ACC112 (cell line): ENCODE measurements around the gene NRP1.

Experiments used
- H2AFZ ChIP-seq: fragments of 200-600 bp; sonication (generic); one replicate; pipeline ENCODE4 v1.6.0; 2017; ENCODE audit warnings: antibody characterized with exemption, low read length; ENCODE audit not compliant: unreplicated experiment
- H3K27ac ChIP-seq: fragments of 200-600 bp; sonication (generic); 2 replicates; pipeline ENCODE4 v1.5.1; 2014; ENCODE audit warnings: low read depth, mild to moderate bottlenecking, antibody characterized with exemption, low read length, moderate library complexity
- H3K27me3 ChIP-seq: fragments of 200-600 bp; sonication (generic); 2 replicates; pipeline ENCODE4 v1.6.1; 2014; ENCODE audit warnings: mild to moderate bottlenecking, antibody characterized with exemption, low read length, moderate library complexity, mixed read lengths; ENCODE audit not compliant: insufficient read depth
- H3K36me3 ChIP-seq: fragments of 200-600 bp; sonication (generic); 2 replicates; pipeline ENCODE4 v1.6.1; 2016; ENCODE audit warnings: mild to moderate bottlenecking, antibody characterized with exemption, low read length, moderate library complexity, mixed read lengths; ENCODE audit not compliant: insufficient read depth
- H3K4me1 ChIP-seq: fragments of 200-600 bp; sonication (generic); one replicate; pipeline ENCODE4 v1.6.1; 2016; ENCODE audit warnings: low read length, mixed read lengths; ENCODE audit not compliant: insufficient read depth, unreplicated experiment, control insufficient read depth
- H3K4me3 ChIP-seq: fragments of 200-600 bp; sonication (generic); 2 replicates; pipeline ENCODE4 v1.5.1; 2014; ENCODE audit warnings: mild to moderate bottlenecking, low read depth, low read length
- H3K79me2 ChIP-seq: fragments of 200-600 bp; sonication (generic); one replicate; pipeline ENCODE4 v1.6.0; 2016; ENCODE audit warnings: low read length; ENCODE audit not compliant: control insufficient read depth, unreplicated experiment, insufficient read depth

Gene NRP1

DNA sequence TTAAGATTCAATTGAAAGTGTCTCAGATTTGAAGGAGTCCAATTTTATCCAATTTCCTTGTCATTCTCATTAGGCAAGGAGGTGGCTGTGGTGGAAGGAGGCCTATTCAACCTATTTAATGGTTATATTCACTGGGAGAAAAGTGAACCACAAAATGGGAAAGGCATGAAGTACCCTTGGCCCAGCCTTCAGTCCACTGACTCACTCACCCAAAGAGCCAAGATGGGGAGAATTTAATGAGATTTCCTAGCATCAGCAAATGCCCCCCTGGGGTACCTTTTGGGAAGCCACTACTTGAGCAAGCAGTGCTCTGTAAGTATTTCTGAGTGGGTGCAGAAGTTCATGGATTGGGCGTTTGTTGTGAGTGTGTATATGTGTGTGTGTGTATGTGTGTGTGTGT, 144.1 kb downstream of the NRP1 start:
- H3K36me3 ChIP-seq = peaks cover 34% of the 10 kb centered on the region
- no peaks in the 10 kb centered on the region for H3K79me2 ChIP-seq
- H3K4me3 ChIP-seq = no peak overlapping the region
- no peaks in the 10 kb centered on the region for H3K27me3 ChIP-seq
- no peak overlapping the region for H3K27ac ChIP-seq
- H2AFZ ChIP-seq = no peak overlapping the region
- peaks cover 25% of the 10 kb centered on the region for H3K4me1 ChIP-seq

DNA sequence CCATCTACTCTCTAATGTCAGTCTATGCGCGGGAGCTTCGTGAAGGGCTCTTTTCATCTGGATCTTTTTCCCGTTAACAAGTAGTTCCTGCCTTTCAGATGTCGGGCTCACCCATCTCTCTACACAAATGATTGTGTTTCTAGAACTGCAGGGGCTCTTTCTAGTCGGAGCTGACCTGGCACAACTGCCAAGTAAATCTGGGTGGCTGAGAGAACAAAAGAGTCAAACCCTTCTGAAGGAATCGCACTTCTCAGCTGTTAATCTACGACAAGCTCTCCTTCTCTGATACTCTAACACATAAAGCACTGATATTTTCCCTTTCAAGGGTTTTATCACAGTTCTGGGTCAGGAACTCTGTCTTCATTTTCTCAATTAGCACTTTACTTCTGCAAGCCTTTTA, 144.7 kb downstream of the NRP1 start:
- Histone ChIP-seq H3K79me2 (no peaks in the 10 kb centered on the region), H3K36me3 (peaks cover 38% of the 10 kb centered on the region), H3K27me3 (no peaks in the 10 kb centered on the region), H3K4me3 (no peak overlapping the region), H3K4me1 (peaks cover 19% of the 10 kb centered on the region), H2AFZ (no peak overlapping the region), H3K27ac (no peak overlapping the region)

DNA sequence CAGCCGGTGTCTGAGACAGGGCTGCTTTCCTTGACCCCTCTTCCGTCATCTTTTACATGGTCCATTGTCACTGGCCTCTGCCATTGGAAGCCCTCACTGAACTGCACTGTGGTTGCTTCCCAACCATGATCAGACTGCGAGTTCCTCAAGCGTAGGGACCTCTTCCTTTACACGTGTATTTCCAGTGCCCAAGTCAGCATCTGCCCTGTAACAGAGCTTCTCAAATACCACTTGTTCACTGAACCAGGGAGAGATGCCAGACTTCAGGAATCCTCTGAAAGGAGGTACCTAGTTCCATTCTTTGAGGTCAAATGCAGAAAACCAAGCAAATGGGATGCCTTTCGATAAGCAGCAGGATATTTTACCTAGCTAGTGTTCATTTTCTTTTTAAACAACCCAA, 145.1 kb downstream of the NRP1 start:
- Histone ChIP-seq H3K27me3 (no peaks in the 10 kb centered on the region), H3K4me3 (no peak overlapping the region), H3K36me3 (peaks cover 40% of the 10 kb centered on the region), H2AFZ (no peak overlapping the region), H3K79me2 (no peaks in the 10 kb centered on the region), H3K27ac (no peak overlapping the region), H3K4me1 (peaks cover 16% of the 10 kb centered on the region)

DNA sequence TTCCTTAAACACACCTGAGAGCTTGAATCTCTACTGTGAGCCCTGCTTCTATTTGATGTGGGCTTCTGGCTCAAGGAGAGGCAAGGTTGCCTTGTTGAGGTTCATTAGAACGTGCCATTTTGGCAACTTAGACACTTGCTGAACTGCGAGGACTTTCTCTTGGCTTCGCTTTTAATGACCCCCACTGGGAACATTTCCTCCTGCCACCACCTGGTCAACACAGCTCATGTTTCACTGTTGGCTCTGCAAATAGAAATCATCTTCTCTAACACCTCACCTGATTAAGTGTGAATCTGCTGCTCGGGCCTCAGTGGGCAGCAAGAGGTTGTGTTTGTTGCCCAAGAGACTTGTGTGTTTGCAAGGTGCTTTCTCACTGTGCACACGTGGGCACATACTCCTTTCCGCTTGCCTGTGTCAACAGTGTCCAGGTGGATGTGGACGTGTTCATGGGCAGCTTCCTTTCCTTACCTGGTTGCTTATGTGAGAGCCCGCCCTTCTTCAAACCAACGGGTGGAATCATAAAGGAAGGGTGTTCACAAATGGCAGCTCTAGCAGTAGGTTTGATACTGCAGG, 147.0 kb downstream of the NRP1 start:
- H3K4me1 ChIP-seq = peaks cover 11% of the 10 kb centered on the region
- no peaks in the 10 kb centered on the region for H3K79me2 ChIP-seq
- H3K27me3 ChIP-seq = no peaks in the 10 kb centered on the region
- H3K4me3 ChIP-seq = no peak overlapping the region
- H3K36me3 ChIP-seq = peaks cover 45% of the 10 kb centered on the region
- H3K27ac ChIP-seq = no peak overlapping the region
- H2AFZ ChIP-seq = no peak overlapping the region

DNA sequence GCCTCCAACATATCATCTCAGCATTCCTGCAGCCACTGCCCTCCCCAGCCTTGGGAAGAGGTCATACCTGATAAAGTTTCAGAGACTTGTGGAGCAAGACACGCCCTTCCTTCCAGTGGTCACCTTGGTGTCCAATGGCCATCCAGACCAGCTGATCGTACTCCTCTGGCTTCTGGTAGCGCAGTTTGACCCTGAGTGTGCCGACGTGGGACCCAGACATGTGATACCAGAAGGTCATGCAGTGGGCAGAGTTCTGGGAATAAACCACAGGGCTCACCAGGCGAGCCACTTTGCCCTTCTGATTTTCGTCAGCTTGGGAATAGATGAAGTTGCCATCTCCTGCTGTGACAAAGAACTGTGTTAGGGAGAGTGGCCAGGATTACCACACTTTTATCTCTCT, 148.3 kb downstream of the NRP1 start:
- Histone ChIP-seq H3K4me1 (peaks cover 17% of the 10 kb centered on the region), H3K79me2 (no peaks in the 10 kb centered on the region), H3K27me3 (no peaks in the 10 kb centered on the region), H3K4me3 (no peak overlapping the region), H2AFZ (no peak overlapping the region), H3K27ac (0 out of 2 replicates have a peak overlapping the region, but pooled peaks have one; percentile 13), H3K36me3 (peaks cover 52% of the 10 kb centered on the region)

DNA sequence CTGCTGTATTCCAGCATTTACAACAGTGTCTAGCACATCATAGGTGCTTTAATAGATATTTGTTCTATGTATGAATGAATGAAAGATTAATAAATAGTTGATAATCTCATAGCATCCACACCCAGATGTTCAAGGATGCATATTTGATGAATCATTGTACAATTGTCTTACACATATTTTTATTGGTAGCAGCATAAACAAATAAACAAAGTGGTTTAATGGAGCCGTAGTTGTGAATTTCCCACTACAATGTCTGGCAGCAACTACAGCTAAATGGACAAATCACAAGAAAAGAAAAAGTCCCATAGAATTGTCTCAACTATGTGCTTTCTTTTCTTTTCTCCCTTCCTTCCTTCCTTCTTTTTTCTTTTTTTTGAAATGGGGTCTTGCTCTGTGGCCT, 150.8 kb downstream of the NRP1 start:
- Histone ChIP-seq H3K79me2 (peaks cover 10% of the 10 kb centered on the region), H3K36me3 (peaks cover 58% of the 10 kb centered on the region), H3K4me1 (peaks cover 42% of the 10 kb centered on the region), H3K27ac (peak overlapping the region; percentile 25), H3K4me3 (no peak overlapping the region), H2AFZ (no peak overlapping the region), H3K27me3 (no peaks in the 10 kb centered on the region)

DNA sequence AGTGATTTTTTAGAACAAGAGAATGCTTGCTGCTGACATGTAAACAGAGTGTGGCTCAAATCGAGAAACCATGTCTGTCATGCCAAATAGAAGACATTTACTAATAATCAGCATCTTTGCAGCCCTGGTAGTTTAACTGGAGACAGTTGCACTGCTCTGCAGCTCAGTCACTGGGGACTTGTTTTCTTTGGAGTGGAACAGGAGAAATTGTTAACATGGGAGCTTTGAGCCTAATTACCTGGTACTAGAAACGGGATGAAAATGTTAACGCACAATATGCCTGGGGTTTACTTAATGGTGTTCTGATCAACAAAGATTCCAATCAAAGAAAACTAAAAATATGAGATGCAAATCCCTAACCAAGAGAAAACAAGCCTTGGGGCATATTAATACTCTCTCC, 153.5 kb downstream of the NRP1 start:
- Histone ChIP-seq H3K36me3 (peaks cover 57% of the 10 kb centered on the region), H2AFZ (no peak overlapping the region), H3K27ac (peak overlapping the region; percentile 91), H3K27me3 (no peaks in the 10 kb centered on the region), H3K4me3 (no peak overlapping the region), H3K79me2 (peaks cover 10% of the 10 kb centered on the region), H3K4me1 (peaks cover 67% of the 10 kb centered on the region)

DNA sequence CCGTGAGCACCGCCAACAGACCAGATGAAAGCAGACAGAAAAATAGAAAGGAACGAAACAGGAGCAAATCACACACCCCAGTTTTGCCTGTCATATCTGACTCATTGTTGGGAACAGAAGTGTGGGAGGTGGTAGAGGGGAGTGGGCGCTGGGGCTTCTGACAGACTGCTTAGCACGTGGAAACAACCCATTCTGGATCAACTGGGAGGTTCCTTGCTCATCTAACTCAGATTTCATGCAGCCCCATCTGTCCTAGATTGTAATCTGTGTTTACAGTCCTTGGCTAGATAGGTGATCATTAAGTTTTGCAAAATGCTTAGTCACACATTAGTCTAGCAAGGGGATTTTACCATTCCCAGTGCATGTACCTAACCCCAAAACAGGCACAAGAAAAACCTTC, 154.1 kb downstream of the NRP1 start:
- Histone ChIP-seq H2AFZ (no peak overlapping the region), H3K4me3 (no peak overlapping the region), H3K79me2 (peaks cover 10% of the 10 kb centered on the region), H3K27ac (peak overlapping the region; percentile 91), H3K4me1 (peaks cover 72% of the 10 kb centered on the region), H3K27me3 (no peaks in the 10 kb centered on the region), H3K36me3 (peaks cover 54% of the 10 kb centered on the region)

DNA sequence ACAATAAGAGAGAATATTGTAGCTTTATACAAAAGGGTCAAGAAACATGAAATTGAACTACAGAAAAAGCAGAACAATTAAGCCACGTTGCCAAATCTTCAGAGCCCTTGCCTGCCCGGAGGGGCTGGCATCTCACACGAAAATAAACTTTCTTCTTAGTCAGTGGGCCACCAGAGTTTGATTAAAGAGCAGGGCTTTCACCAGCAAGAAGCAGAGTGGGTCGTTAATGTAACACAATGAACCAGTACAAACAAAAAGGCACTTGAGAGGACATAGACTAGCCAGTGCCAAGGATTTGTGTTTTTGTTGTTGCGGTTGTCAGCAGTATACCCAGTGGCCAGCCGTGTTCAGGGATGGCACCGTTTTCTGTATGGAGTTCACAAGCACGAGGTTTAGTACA, 155.4 kb downstream of the NRP1 start:
- H2AFZ ChIP-seq = no peak overlapping the region

DNA sequence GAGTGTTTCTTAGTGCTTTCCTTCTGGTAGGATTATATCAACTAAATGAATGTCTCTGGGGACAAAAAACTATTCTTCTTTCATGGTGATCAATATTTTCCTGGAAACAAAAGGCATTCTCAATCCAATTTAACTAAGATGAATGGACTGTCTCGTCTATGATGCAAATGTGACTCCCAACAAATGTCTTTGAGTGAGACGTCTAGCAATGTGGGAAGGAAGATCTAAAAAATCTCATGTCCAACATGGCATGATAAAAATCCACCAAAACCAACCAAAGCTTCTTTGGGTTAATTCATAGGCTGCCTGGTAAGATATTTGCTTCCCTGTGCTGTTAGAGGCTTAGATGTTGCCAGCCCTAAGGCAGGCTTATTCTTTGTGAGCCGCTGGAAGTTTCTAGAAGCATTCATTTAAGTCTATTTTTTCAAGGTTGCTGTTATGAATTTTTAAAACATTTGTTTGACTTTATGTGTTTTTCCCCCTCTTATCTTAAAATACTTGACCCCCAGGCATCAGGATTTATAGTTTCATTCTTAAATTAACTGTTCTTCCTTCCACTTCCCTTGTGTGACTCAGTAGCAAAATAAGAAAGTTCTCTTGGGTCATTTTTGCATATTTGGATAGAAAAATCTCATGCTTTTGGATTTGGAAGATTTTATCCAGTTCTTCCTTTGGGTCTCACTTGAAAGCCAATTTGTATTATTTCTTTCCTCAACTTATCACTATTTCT, 156.3 kb downstream of the NRP1 start:
- Histone ChIP-seq H3K27me3 (no peaks in the 10 kb centered on the region), H2AFZ (peak overlapping the region; percentile 45), H3K4me3 (peak overlapping the region; percentile 55), H3K4me1 (peaks cover 76% of the 10 kb centered on the region), H3K27ac (peak overlapping the region; percentile 91), H3K36me3 (peaks cover 42% of the 10 kb centered on the region), H3K79me2 (peaks cover 10% of the 10 kb centered on the region)

More for the DNA sequence above, 155.4 kb downstream of the NRP1 start:
- Histone ChIP-seq H3K79me2 (peaks cover 10% of the 10 kb centered on the region), H3K4me1 (peaks cover 81% of the 10 kb centered on the region), H3K27me3 (no peaks in the 10 kb centered on the region), H3K27ac (peak overlapping the region; percentile 91), H3K36me3 (peaks cover 44% of the 10 kb centered on the region), H3K4me3 (peak overlapping the region; percentile 55; the same call in 1 of the 2 replicates)

DNA sequence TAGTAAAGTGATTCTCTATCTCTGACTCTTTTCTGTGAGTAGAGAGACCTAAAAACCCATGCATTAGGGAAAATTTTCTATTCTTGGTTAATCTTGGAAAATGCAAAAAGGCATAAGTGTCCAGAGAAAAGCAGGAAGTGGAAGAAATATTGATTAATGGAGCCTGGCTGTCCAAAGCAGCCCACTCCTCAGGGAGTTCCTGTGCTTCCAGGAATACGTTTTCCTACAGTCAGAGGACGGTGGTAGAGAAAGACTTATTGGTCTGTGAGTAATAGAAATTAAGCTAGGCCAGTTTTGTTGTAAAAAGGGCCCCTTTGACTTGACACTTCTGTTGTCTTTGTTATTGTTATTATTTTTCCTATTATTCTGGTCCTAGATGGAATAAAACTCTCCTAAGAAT, 157.8 kb downstream of the NRP1 start:
- H3K4me3 ChIP-seq = no peak overlapping the region
- H3K36me3 ChIP-seq = peaks cover 27% of the 10 kb centered on the region
- peaks cover 75% of the 10 kb centered on the region for H3K4me1 ChIP-seq
- H2AFZ ChIP-seq = no peak overlapping the region
- H3K79me2 ChIP-seq = peaks cover 10% of the 10 kb centered on the region
- no peaks in the 10 kb centered on the region for H3K27me3 ChIP-seq
- no peak overlapping the region for H3K27ac ChIP-seq
